Measurements from ENCODE around the gene SLC4A9.

GRCh38 chr5:140339636-140340035, 20.4 kb upstream of the SLC4A9 start:
- TF ChIP-seq EZH2phosphoT487 (conservative IDR thresholded peaks at IDR 0.05; ENCODE audit: low read length) (no peak), CTCF (IDR thresholded peaks at IDR 0.05; ENCODE audit: insufficient read depth, low read length, poor library complexity, severe bottlenecking) (no peak)

Data from SU-DHL-6 (cell line).